Measurements from ENCODE around the gene MIDN.

The MIDN gene

GRCh38 chr19:1270854-1271527 lies 22.6 kb downstream of the MIDN start:
- no peak for DNase-seq

- no peak for DNase-seq
Observed at GRCh38 chr19:1271528-1272422, 23.4 kb downstream of the MIDN start.

- DNase-seq = no peak
Observed at GRCh38 chr19:1272423-1273262, 24.3 kb downstream of the MIDN start.

DNA sequence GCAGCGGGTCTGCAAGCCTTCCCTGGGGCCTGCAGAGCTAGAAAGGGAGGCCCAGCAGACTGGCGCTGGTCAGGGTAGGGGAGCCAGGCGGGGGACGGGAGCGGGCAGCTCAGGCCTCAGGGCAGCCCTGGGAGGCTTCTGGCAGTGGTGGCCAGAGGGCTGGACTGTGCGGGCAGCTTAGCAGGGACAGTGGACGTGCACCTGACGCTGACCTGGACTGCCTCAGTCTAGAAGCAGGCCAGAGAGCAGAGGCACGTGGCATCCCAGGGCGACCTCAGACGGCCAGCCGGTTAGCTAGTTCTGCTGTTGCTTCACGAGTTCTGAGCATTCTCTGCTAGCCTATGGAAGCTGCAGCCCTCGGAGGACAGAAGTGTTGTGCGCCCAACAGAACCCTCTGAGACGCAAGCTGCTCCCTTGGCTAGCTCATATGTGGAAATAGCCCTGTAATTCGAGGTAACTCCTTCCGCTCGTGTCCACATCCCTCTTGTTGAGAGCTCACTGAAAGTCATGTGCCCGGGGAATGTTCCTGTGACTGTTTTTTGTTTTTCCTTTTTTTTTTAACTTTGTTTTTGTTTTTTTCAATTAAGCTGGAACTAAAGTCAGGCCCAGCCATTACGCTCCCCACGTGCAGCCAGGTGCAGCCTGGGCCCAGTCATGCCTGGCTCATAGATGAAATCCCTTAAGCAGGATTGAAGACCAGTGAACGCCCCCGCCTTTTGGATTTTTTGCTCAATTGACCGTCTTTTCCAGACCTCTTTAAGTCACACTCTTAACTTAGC lies 25.1 kb downstream of the MIDN start:
- DNase-seq = no peak

GRCh38 chr19:1274081-1274851 lies 25.9 kb downstream of the MIDN start:
- DNase-seq = no peak

DNA sequence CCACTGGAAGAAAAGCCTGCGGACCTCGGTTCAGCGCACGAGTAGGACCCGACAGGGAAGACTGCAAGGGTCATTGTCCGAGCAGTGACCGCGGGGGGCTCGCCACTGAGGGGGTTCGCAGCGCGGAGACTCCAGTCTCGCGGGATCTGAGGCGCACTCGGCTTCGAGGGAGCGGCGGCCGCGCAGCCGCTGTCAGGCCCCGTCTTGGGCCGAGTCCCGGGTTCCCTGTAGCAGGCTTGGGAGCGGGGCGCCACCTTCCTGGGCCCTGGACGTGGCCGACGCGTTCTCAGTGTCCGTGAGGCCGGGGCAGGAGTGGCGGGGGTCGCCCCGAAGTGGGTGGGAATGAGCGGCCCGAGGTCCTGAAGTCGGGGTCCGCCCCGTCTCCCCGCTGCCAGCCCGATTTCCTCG lies 26.5 kb downstream of the MIDN start:
- no peak for DNase-seq

- peak; percentile 86 to 94 (median 88) for DNase-seq
Observed at GRCh38 chr19:1275260-1275975, 27.0 kb downstream of the MIDN start, which contains the start of gene FAM174C. Gene FAM174C (plus strand): TSS chr19:1275530. CDS start chr19:1275550, 20 bp downstream.

GRCh38 chr19:1275976-1276627 lies 27.7 kb downstream of the MIDN start:
- no peak for DNase-seq

- no peak for DNase-seq
Observed at GRCh38 chr19:1276628-1277022, 28.2 kb downstream of the MIDN start.

DNA sequence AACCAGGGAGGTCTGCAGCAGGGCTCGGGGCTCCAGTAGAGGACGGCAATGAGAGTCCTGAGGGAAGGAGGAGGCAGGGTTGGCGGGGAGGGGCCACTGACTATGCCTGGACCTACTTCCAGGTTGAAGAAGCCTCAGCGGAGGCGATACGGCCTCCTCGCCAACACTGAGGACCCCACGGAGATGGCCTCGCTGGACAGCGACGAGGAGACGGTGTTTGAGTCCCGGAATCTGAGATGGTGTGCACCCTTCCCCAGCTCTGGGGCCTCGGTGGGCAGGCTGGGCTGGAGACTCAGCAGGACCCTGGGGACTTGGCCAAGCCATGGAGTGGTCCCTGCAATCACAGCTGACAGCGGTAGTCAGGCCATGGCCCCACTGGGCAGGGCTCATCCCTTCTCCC lies 28.7 kb downstream of the MIDN start:
- no peak for DNase-seq

DNA sequence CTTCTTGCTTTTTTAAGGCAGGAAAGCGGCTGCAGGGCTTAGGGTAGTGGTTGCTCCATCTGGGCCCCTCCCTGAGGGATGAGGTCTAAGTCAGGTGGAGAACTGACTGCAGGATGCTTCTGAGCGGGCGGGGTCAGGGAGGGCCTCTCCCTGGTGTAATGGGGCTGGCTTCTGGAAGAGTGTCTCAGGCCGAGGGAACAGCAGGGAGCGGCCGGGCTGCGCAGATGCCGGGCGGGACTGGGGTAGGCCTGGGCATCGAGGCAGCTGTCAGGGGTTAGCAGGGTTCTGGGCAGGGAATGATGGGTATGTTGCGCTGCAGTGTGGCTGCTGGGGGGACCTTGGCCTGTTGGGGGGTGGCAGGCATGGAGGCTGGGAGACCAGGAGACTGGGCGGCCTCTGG lies 29.7 kb downstream of the MIDN start:
- DNase-seq = no peak

DNA sequence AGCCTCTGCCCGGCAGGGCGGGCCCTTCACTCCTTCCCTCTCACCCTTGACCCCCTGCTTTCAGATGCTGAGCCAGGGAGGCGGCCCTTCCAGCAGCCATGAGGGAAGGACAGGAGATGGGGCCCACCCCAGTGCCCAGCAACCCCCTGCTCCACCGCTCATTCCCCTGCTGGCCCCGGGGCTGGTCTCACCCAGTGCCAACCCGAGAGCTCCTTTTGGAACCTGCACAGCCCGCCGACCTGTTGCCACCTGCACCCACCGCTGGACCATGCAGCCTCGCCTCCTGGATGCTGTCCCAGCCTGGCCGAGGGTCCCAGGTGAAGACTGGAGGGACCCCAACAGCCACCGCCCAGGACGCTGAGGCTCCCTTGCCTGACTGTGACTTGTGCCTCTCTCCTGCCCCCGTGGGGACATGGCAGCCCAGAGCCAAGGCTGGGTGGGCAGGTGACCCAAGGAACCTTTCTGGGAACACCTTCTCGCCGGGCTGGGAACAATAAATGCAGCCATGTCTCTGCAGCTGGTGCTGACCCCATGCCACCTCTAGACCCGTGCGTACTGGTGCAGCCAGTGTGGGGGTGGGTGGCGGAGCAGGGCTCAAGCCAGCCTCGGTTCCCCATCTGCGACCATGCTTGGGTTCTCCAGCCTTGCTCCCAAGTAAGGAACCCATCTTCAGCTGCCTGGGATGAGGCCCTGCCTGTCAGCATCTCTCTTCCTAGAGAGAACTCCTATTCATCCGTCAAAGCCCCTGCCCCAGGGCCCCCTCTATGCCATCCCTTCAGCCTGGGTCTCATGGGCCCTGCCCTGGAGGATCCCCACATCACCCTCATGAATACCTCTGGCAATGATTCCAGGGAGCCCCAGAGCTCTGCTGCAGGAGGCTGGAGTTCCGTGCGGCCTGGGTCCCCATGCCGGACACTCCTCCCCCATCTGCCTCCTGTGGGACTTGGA lies 30.6 kb downstream of the MIDN start:
- DNase-seq = no peak

GRCh38 chr19:1279782-1280341 lies 31.5 kb downstream of the MIDN start:
- DNase-seq = peak; percentile 49 to 69 (median 58)

DNA sequence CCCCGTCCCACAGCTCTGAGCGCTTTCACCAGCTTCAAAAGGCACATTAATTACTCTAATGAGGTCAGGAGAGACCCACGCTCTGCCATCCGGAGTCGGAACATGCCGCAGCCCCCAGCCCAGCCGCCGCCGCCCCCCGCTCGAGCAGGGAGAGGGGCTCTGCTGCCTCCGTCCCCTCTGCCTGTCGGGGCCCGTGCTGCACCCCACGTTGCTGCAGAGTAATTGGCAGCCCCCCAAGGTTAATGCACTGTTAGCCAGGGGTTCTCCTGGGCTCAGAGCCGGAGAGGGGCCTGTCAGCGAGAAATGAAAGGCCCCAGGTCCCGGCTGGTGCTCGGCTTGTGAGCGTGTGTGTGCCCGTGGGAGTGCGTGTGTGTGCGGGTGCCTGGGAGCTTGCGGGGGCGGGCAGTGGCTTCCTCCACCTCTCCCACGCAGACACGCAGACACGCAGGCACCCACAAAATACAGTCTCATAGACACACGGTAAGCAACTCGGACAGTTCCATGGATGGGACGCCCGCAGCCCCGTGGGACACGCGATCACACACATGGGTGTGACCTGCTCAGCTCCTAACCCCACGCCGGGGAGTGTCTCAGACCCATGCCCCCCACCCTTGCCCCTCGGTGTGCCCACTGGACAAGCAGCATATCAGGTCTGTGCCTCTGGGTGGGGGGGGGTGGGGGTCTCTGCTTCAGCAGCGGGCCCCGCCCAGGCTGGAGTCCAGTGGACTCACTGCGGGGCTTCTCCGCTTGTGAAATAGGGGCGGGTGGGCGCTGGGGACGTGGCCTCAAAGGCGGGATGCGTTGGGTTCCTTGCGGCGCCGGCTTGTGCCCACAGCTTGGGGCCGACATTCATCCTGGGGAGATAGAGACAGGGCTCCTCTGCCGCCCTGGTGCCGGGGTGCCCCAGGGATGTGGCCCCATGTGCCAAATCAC lies 32.5 kb downstream of the MIDN start:
- DNase-seq = no peak

DNA sequence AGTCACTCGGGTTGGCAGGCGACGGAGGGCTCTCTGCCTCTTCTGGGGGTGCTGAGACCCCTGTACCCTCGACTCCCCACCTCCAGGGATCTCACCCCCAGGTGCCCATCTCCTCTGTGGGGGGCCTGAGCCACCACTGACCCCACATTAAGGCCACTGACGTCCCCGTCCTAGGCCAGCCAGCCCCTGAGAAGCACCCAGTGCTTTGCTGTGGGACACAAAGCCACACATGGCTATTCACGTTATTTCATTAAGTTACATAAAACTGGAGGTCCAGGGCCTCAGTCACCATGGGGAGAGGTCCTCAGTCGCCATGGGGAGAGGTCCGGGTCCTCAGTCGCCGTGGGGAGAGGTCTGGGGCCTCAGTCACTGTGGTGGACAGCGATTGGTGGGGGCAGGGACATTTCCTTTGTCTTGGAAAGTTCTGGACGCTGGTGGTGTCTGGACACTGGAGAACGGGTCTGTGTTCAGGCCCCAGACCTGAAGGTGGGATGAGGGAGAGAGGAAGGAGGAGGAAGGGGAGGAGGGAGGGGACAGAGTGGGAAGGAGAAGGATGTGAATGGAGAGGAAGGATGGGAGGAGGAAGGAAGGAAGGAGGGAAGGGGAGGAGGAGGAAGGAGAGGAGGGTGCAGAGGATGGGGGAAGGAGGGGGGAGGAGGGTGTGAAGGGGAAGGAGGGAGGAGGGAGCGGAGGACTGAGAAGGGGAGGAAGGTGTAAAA lies 33.3 kb downstream of the MIDN start:
- no peak for DNase-seq

DNA sequence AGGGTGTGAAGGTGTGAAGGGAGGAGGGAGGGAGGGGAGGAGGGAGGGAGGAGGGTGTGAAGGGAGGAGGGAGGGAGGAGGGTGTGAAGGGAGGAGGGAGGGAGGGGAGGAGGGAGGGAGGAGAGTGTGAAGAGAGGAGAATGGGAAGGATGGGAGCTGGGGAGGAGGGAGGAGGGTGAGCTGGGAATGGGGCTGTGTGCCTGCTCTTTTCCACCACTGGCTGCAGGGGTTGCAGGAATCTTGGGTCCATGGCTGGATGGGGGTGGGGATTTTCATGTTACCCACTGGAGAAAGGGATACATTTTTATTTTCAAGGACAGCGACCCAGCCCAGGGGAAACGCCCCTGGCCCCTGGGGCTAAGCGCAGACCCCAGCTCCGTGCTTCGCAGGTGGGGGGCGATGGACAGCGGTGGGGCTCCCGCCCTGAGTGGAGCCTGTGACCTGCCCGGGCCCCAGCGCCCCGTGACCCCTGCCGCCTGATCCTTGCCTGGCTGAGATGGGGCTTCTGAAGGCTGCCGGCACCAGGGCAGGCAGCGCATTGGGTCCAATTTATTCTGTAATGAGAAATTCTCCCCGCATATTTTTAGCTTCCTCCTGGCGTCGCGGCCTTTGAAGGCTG lies 34.3 kb downstream of the MIDN start:
- no peak for DNase-seq

All from activated naive CD4-positive, alpha-beta T cell (primary cell).